Activated T-cell treated with anti-CD3 and anti-CD28 coated beads, Interleukin-2, amount 50 U/mL, for 4 hours (primary cell): Measurements from ENCODE around the gene AGBL4. TPM values are rescaled to one million over a fixed set of nuclear protein-coding genes. Genes with fewer than 3 reads are reported as not detected.

Experiments used
- ATAC-seq, 2 donors: fragments of 200-7000 bp; cut with Tn5 transposase; one replicate each; pipeline ENCODE4 v1.10.0; 2021
- DNase-seq: peaks from one replicate; pipeline ENCODE4 v3.0.0-alpha.2; 2020
- H3K27me3 Mint-ChIP-seq: one replicate; pipeline ENCODE4 v1.8.0; 2021; ENCODE audit warnings: low read depth, mixed read lengths
- H3K36me3 Mint-ChIP-seq: one replicate; pipeline ENCODE4 v1.8.0; 2022; ENCODE audit warnings: mixed read lengths; ENCODE audit not compliant: insufficient read depth
- H3K4me1 Mint-ChIP-seq: one replicate; pipeline ENCODE4 v1.8.0; 2021; ENCODE audit warnings: low read depth, mixed read lengths
- H3K4me3 Mint-ChIP-seq: one replicate; pipeline ENCODE4 v1.8.0; 2021; ENCODE audit warnings: mild to moderate bottlenecking, moderate library complexity, mixed read lengths
- H3K9me3 Mint-ChIP-seq: one replicate; pipeline ENCODE4 v1.8.0; 2021; ENCODE audit warnings: mixed read lengths
- total RNA-seq, 3 donors: library from RNA; stranded (reverse); gene quantifications; one replicate each; pipeline ENCODE4 v1.2.1, GENCODE V29; 2021

The AGBL4 gene
- total RNA-seq, 3 donors from 2014 or later = not detected

DNA sequence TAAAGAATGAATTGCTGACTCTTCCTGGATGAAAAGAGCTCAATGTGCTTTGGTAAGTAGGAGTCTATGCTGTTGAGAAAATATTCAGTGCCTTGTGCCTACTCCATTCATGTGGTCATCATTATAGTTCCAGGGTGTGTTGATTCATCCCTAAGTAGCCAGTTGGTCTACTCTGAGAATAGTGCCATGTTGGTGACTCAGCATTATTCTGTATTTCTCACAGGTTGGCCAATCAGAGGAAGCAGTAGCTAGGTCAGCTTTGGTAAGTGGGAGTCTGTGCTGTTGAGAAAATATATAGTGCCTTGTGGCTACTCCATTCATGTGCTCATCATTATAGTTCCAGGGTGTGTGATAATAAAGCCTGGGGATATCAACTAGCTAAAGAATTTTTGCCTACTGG, 397.3 kb downstream of the AGBL4 start:
- Mint-ChIP-seq H3K4me1 (no peaks in the 10 kb centered on the region), H3K36me3 (no peaks in the 10 kb centered on the region), H3K27me3 (no peaks in the 10 kb centered on the region), H3K4me3 (no peak overlapping the region), H3K9me3 (peaks cover 9% of the 10 kb centered on the region)
- no peak for DNase-seq
- ATAC-seq = no peak

DNA sequence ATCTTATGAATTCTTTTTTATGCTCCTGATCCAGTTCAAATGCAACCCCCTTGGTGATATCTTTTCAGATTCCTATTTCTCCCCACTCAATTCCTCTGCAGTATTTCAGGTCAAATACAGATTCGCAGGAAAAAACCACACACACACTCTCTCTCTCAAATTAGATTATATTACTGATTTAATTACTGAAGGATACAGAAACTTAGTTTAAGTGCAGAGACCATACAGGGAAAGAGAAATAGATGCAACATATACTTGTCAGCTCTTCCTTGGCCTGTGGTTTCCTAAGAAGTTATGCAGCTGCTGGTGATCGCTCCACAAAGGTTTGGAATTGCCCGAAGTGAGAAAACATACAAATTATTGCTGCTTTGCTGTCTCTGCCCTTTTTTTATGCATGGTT, 400.9 kb downstream of the AGBL4 start:
- ATAC-seq = no peak
- peaks cover 6% of the 10 kb centered on the region for H3K9me3 Mint-ChIP-seq
- no peaks in the 10 kb centered on the region for H3K36me3 Mint-ChIP-seq
- no peak for DNase-seq
- no peaks in the 10 kb centered on the region for H3K27me3 Mint-ChIP-seq
- H3K4me3 Mint-ChIP-seq = no peak overlapping the region
- H3K4me1 Mint-ChIP-seq = no peaks in the 10 kb centered on the region

DNA sequence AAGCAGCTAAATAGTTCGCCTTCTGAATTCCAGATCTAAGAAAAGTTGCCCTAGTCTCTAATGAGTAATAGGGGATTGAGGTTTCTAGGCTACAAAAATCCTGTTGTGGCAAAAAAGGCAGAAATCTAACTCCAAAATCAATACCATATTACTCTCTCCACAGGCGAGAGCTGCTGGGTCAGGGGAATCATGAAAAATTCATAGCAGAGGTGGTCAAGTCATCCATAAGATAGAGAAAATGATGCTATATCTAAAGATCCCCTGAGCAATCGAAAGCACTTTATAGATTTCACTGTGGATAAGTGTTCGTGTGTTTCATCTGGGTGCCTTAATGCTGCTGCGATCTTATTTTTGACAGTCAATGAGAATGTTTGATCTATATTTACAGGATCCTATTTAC, 417.7 kb downstream of the AGBL4 start:
- Mint-ChIP-seq H3K9me3 (peaks cover 8% of the 10 kb centered on the region), H3K4me1 (no peaks in the 10 kb centered on the region), H3K27me3 (no peaks in the 10 kb centered on the region), H3K36me3 (no peaks in the 10 kb centered on the region), H3K4me3 (no peak overlapping the region)
- ATAC-seq (no peak), DNase-seq (no peak)

DNA sequence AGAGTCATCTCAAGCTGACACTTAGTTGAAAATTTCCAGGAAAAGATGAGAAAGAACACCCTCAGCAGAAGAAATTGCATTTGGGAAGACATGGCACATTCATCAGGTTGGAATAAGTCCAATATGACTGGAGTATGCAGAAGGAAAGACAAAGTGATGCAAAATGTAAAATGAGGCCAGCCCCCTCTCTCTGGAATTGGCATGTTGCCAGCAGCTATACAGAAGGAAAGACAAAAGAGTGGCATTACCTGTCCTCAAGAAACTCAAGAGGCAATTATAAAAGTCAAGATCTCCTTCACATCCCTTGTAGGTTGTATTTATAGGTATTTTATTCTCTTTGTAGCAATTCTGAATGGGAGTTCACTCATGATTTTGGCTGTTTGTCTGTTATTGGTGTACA, 426.3 kb downstream of the AGBL4 start:
- H3K27me3 Mint-ChIP-seq = no peaks in the 10 kb centered on the region
- no peak overlapping the region for H3K4me3 Mint-ChIP-seq
- H3K36me3 Mint-ChIP-seq = no peaks in the 10 kb centered on the region
- ATAC-seq = no peak
- DNase-seq = no peak
- no peaks in the 10 kb centered on the region for H3K4me1 Mint-ChIP-seq
- H3K9me3 Mint-ChIP-seq = peaks cover 5% of the 10 kb centered on the region

DNA sequence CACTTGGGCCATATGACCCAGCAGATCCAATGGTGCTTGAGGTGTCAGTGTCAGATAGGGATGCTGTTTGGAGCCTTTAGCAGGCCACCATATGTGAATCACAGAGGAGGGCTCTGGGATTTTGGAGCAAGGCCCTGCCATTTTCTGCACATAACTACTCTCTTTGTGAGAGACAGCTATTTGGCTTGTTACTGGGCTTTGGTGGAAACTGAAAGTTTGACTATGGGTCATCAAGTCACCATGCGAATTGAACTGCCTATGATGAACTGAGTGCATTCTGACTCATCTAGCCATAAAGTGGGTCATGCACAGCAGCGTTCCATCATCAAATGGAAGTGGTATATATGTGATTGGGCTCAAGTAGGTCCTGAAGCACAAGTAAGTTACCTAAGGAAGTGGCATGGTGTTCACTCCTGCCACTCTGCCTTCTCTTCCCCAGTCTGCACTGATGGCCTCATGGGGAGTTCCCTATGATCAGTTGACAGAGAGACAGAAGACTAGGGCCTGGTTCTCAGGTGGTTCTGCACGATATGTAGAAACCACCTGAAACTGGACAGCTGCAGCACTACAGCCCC, 447.3 kb downstream of the AGBL4 start:
- ATAC-seq (no peak), DNase-seq (no peak)
- Mint-ChIP-seq H3K4me1 (no peaks in the 10 kb centered on the region), H3K9me3 (peaks cover 21% of the 10 kb centered on the region), H3K27me3 (no peaks in the 10 kb centered on the region), H3K36me3 (no peaks in the 10 kb centered on the region), H3K4me3 (no peak overlapping the region)

DNA sequence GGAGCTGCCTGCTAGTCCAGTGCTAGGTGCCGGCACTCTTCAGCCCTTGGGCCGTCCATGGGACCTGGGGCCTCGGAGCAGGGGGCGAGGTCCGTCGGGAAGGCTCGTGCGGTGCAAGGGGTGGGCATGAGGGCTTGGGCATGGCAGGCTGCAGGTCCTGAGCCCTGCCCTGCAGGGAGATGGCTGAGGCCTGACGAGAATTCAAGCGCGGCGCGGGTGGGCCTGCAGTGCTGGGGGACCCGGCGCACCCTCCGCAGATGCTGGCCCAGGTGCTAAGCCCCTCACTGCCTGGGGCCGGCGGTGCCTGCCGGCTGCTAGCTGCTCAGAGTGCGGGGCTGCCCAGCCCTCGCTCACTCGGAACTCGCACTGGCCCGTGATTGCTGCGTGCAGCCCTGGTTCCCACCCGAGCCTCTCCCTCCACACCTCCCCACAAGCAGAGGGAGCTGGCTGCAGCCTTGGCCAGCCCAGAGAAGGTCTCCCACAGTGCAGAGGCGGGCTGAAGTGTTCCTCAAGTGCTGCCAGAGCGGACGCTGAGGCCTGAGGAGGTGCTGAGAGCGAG, 467.0 kb downstream of the AGBL4 start:
- Mint-ChIP-seq H3K36me3 (no peaks in the 10 kb centered on the region), H3K27me3 (no peaks in the 10 kb centered on the region), H3K9me3 (peaks cover 11% of the 10 kb centered on the region), H3K4me1 (no peaks in the 10 kb centered on the region), H3K4me3 (no peak overlapping the region)
- no peak for DNase-seq
- ATAC-seq = no peak

DNA sequence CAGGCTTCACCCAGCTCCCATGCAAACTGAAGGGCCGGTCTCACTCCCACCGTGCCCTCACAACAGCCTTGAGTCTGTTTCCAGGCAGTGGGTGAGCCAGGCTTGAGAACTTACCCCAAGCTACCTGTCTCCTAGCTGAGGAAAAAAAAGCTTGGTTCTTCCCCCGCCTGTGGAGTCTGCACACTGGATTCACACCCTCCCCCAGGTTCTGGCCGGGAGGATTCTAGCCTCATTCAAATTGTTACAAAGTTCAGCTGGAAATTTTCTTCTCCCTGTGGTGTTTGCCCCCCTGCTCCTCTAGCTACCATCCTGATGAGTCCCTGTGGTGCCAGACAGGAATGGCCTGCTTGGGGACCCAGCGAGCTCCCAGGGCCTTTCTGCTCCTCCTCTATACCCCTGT, 471.7 kb downstream of the AGBL4 start:
- Mint-ChIP-seq H3K4me1 (no peaks in the 10 kb centered on the region), H3K36me3 (no peaks in the 10 kb centered on the region), H3K27me3 (no peaks in the 10 kb centered on the region), H3K9me3 (peaks cover 8% of the 10 kb centered on the region), H3K4me3 (no peak overlapping the region)
- no peak for DNase-seq
- no peak for ATAC-seq

DNA sequence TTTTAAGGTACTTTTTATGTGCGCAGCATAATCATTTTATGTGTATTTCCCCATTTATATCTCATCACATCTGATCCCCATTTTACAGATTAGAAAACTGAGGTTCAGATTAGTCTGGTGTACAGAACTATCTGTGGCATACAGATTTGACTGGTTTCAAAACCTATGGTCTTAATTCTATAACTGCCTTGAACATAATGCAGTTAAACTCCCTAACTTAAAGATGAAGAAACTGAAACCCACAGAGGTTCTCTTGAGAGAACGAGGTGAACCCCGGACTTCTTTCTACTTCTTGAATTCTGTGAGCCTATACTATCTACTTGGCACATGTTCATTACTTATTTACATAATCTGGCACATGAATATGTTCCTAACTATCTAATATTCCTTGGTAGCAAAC, 479.1 kb downstream of the AGBL4 start:
- no peaks in the 10 kb centered on the region for H3K4me1 Mint-ChIP-seq
- H3K36me3 Mint-ChIP-seq = no peaks in the 10 kb centered on the region
- peaks cover 7% of the 10 kb centered on the region for H3K9me3 Mint-ChIP-seq
- no peak overlapping the region for H3K4me3 Mint-ChIP-seq
- no peak for DNase-seq
- no peaks in the 10 kb centered on the region for H3K27me3 Mint-ChIP-seq
- no peak for ATAC-seq

DNA sequence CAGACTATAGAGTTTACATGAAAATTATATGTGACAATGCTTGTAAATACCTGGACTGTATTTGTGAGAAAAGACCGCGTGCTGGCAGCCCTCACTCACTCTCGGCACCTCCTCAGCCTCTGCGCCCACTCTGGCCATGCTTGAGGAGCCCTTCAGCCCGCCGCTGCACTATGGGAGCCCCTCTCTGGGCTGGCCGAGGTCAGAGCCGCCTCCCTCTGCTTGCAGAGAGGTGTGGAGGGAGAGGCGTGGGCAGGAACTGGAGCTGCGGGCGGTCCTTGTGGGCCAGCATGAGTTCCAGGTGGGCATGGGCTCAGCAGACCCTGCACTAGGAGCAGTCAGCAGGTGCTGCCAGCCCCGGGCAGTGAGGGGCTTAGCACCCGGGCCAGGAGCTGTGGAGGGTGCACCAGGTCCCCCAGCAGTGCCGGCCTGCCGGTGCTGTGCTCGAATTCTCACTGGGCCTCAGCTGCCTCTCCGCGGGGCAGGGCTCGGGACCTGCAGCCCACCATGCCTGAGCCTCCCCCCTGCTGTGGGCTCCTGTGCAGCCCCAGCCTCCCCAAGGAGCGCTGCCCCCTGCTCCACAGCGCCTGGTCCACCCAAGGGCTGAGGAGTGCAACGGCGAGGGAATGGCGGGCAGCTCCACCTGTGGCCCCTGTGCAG, 482.5 kb downstream of the AGBL4 start:
- Mint-ChIP-seq H3K4me3 (no peak overlapping the region), H3K36me3 (no peaks in the 10 kb centered on the region), H3K9me3 (peaks cover 7% of the 10 kb centered on the region), H3K4me1 (no peaks in the 10 kb centered on the region), H3K27me3 (no peaks in the 10 kb centered on the region)
- no peak for ATAC-seq
- DNase-seq = no peak

DNA sequence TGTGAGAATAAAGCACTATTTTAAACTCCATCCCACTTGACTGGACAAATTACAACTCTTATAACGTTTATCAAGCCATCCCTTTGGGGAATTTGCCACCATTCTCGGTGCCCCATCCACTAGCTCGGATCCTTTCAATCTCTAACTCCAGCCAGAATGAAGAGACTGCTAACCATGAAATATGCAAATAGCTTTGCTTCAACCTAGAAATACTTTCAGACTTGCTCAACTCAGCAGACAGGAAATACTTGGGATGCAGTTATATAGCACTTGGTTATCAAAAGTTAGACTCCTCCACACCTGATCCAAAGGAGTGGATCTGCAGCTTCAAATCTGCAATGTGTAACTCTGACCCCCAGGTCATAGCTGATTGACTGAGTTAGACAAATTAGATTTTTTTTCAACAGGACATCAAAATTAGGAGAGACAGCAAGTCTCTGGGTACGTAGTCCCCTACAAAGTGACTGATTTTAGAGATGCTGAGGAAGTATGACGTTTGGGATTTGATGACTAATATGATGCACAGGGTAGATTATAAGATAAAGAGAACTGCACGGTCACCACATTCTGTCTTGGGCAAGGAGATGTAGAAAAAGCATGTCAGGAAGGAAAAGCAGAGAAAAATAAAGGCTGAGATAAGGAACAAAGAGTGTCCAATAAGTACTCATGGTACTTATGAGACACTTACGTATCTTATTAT, 496.0 kb downstream of the AGBL4 start:
- Mint-ChIP-seq H3K9me3 (no peaks in the 10 kb centered on the region), H3K27me3 (no peaks in the 10 kb centered on the region), H3K36me3 (no peaks in the 10 kb centered on the region), H3K4me1 (no peaks in the 10 kb centered on the region), H3K4me3 (no peak overlapping the region)
- ATAC-seq (no peak), DNase-seq (no peak)

DNA sequence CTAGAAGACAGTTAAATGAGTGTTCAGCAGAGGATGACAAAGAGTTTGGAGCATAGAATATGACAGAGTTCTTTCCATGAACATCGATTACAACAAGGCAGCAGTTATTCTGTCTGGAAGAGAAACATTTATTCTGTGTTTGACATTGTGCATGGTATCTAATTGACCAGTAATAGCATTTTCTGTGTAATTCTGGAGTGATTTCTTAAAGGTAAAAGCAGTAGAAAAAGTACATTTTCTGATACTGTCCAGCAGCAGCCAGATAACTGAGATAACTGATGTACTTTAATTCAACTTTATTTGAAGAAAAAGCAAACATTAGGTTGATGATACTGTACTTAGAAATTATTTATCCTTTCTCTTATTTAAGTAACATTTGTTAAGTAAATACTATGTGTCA, 497.1 kb downstream of the AGBL4 start:
- Mint-ChIP-seq H3K27me3 (no peaks in the 10 kb centered on the region), H3K36me3 (no peaks in the 10 kb centered on the region), H3K4me3 (no peak overlapping the region), H3K9me3 (no peaks in the 10 kb centered on the region), H3K4me1 (no peaks in the 10 kb centered on the region)
- no peak for ATAC-seq
- no peak for DNase-seq

DNA sequence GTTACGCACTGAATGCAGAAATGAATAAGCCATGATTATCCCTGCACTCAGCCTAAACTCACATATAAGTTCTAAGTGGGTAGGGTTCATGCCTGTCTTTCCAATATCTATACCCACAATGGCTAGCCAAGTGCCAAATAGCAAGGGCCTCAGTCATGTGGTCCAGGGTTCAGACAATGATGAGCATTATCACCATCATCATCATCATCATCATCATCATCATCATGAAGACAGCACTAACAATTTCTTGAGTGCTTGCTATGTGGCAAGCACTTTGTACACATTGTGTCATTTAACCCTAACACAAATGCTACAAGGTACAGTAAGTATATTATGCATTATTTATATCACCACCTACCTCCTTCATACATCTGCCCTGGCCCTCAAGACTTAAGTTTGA, 500.0 kb downstream of the AGBL4 start:
- DNase-seq (no peak), ATAC-seq (no peak)
- Mint-ChIP-seq H3K4me3 (no peak overlapping the region), H3K4me1 (no peaks in the 10 kb centered on the region), H3K9me3 (no peaks in the 10 kb centered on the region), H3K27me3 (no peaks in the 10 kb centered on the region), H3K36me3 (no peaks in the 10 kb centered on the region)

DNA sequence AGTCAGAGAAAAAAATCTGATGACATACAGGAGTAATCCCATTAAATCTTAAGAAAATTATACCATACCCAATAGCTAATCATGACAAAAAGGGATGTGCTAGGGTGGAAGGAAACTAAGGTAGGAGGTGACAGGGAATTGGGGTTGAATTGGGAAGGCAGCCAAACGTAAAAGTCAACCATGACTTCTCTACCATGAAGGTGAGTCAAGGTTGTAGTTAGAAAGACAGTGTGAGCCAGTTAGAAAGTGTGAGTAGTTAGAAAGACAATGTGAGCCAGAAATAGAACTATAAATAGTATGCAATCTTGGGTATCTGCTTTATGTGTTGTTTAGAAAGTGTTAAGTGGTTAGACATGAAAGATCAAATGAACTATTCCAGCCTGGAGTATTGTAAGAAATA, 556.8 kb downstream of the AGBL4 start:
- Mint-ChIP-seq H3K4me3 (no peak overlapping the region), H3K36me3 (no peaks in the 10 kb centered on the region), H3K27me3 (no peaks in the 10 kb centered on the region), H3K4me1 (no peaks in the 10 kb centered on the region), H3K9me3 (peaks cover 2% of the 10 kb centered on the region)
- no peak for ATAC-seq
- DNase-seq = no peak

DNA sequence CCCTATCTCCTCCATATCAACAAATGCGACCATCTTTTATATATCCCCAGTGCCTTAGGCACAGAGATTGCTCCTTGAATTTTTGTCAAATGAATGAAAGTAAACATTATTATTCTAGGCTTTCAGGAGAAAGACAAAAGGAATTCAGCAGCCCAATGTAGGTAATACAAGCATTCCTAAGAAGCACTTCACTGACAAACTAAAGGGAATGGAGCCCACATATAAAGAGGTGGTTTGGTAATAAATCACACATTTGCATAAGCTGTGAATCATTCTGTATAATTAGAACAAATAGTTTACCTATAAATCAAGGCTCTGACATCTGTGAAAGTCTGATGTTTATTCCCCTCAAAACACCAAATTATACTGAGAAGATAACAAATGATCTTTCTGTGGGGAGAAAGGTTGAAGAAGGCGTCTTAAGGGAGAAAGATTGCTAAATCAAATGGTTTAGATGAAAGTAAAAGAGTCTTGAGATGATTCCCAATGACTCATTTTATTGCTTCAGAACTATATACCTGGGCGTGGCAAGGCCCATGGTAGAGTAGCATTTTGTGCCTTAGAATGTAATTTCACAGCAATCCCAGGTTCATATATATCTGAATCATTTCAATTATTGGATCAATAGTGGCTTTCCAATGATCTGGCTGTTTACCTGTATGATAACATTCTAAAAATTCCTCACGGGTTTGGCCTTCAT, 558.1 kb downstream of the AGBL4 start:
- Mint-ChIP-seq H3K27me3 (no peaks in the 10 kb centered on the region), H3K9me3 (peaks cover 2% of the 10 kb centered on the region), H3K36me3 (no peaks in the 10 kb centered on the region), H3K4me1 (no peaks in the 10 kb centered on the region), H3K4me3 (no peak overlapping the region)
- no peak for ATAC-seq
- DNase-seq = no peak
